SK-N-MC (cell line): ENCODE data around the gene CLCN2.

ENCODE experiments used
- EZH2 ChIP-seq: fragments of 200-600 bp; sonication (generic); IDR thresholded peaks from one replicate; pipeline ENCODE4 v1.6.1; 2017; ENCODE audit warnings: antibody characterized with exemption
- POLR2AphosphoS5 ChIP-seq: IDR thresholded peaks from 2 replicates; pipeline ENCODE4 v1.6.1; 2012; ENCODE audit warnings: mild to moderate bottlenecking, low read depth, low read length, borderline replicate concordance

DNA sequence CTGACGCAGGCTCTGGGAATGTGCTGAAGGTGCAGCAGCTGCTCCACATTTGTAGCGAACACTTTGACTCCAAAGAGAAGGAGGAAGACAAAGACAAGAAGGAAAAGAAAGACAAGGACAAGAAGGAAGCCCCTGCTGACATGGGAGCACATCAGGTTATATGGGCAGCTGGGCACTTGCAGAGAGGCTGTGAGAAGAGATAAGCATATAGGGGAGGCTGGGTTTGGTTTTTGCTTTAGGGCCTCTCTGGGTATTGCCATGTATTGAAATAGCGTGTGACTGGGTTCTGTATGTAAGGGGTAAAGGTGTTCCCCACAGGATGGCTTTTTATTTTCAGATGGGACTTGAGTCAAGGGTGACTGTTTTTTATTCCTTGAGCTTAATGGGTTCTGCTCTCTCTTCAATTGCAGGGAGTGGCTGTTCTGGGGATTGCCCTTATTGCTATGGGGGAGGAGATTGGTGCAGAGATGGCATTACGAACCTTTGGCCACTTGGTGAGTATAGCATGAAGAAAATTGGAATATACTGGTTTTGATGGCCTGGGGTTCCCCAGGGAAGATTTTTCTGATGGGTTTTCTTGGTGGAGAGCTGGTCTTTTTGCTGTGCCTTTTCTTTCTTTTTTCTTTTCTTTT, 54.9 kb downstream of the CLCN2 start:
- TF ChIP-seq POLR2AphosphoS5, result no peak
- TF ChIP-seq EZH2, result no peak
